H1 (cell line): ENCODE data around the gene DNAAF8.

Source experiments
- CTCF ChIP-seq, 3 experiments: IDR thresholded peaks; 1 replicate in 2 of 3; 2 replicates in 1 of 3; pipeline versions ENCODE4 v1.5.1 to v1.6.1; 2011; ENCODE audit warnings: low read length in 3 of 3, mild to moderate bottlenecking in 3 of 3, inconsistent platforms in 2 of 3, low read depth in 1 of 3, moderate library complexity in 1 of 3; ENCODE audit not compliant: insufficient read depth in 1 of 3; ENCODE audit errors: control extremely low read depth in 1 of 3
- EGR1 ChIP-seq: IDR thresholded peaks from 2 replicates; pipeline ENCODE4 v1.6.1; 2011; ENCODE audit warnings: low read depth, low read length, borderline replicate concordance
- EZH2 ChIP-seq: fragments of 200-600 bp; sonication (generic); IDR thresholded peaks from 2 replicates; pipeline ENCODE4 v1.7.1; 2012; ENCODE audit warnings: low read depth, mild to moderate bottlenecking, moderate library complexity, low read length, inconsistent platforms; ENCODE audit not compliant: severe bottlenecking
- POLR2A ChIP-seq, 2 experiments: IDR thresholded peaks; 1 replicate in 1 of 2; 2 replicates in 1 of 2; pipeline ENCODE4 v1.6.1; 2011; ENCODE audit warnings: low read depth in 2 of 2, low read length in 2 of 2, mild to moderate bottlenecking in 2 of 2; ENCODE audit errors: control extremely low read depth in 1 of 2
- POLR2AphosphoS5 ChIP-seq: IDR thresholded peaks from 2 replicates; pipeline ENCODE4 v1.6.1; 2011; ENCODE audit warnings: low read depth, low read length
- TAF1 ChIP-seq: IDR thresholded peaks from 2 replicates; pipeline ENCODE4 v1.6.1; 2011; ENCODE audit warnings: mild to moderate bottlenecking, low read depth, low read length

GRCh38 chr16:4790871-4791270 lies 56.5 kb downstream of the DNAAF8 start:
- no peak for TF ChIP-seq TAF1
- no peak for TF ChIP-seq CTCF (IDR thresholded peaks at IDR 0.05; ENCODE audit: control extremely low read depth in 1 of 3, insufficient read depth in 1 of 3, low read depth in 1 of 3, low read length in 3 of 3)
- TF ChIP-seq EGR1, result no peak
- TF ChIP-seq POLR2A (IDR thresholded peaks at IDR 0.05; ENCODE audit: control extremely low read depth in 1 of 2, low read depth in 2 of 2, low read length in 2 of 2), result no peak
- no peak for TF ChIP-seq POLR2AphosphoS5
- no peak for TF ChIP-seq EZH2
